KG1 (cell line): ENCODE measurements around the gene FZD2.

ENCODE experiments used
- DNase-seq: peaks from one replicate; lab custom pipeline; 2025; lab: John Stamatoyannopoulos, UW

FZD2 gene

GRCh38 chr17:44607836-44608690 lies 50.8 kb downstream of the FZD2 start:
- no peak for DNase-seq

- DNase-seq = no peak
These were observed 51.6 kb downstream of the FZD2 start for GRCh38 chr17:44608727-44609435.

- no peak for DNase-seq
These were observed 53.0 kb downstream of the FZD2 start for GRCh38 chr17:44610331-44610730.
